Smooth muscle cell (in vitro differentiated cells): ENCODE measurements around the gene SLC37A2. TPM values are rescaled to one million over a fixed set of nuclear protein-coding genes. Genes with fewer than 3 reads are reported as not detected.
A peak's percentile ranks its signal among the peaks of the same experiment; 100 is the strongest.

Experiments used
- DNase-seq: peaks from one replicate; lab custom pipeline; 2025; ENCODE audit not compliant: unreplicated experiment; lab: John Stamatoyannopoulos, UW
- H2AFZ ChIP-seq: fragments of 200-600 bp; sonication (generic); 2 replicates; pipeline ENCODE4 v1.6.0; 2016; ENCODE audit warnings: antibody characterized with exemption, low read depth, mild to moderate bottlenecking
- H3F3A ChIP-seq: fragments of 200-600 bp; sonication (generic); 2 replicates; pipeline ENCODE4 v1.6.0; 2017; ENCODE audit warnings: antibody characterized with exemption, low read depth
- H3K27ac ChIP-seq: fragments of 200-600 bp; sonication (generic); 2 replicates; pipeline ENCODE4 v1.5.1; 2016; ENCODE audit warnings: low read depth, mild to moderate bottlenecking
- H3K27me3 ChIP-seq: fragments of 200-600 bp; sonication (generic); 2 replicates; pipeline ENCODE4 v1.6.1; 2016; ENCODE audit warnings: low read depth, mild to moderate bottlenecking
- H3K36me3 ChIP-seq: fragments of 200-600 bp; sonication (generic); 2 replicates; pipeline ENCODE4 v1.5.1; 2016; ENCODE audit warnings: low read depth
- H3K4me1 ChIP-seq: fragments of 200-600 bp; sonication (generic); 2 replicates; pipeline ENCODE4 v1.5.1; 2016; ENCODE audit warnings: low read depth
- H3K4me2 ChIP-seq: fragments of 200-600 bp; sonication (generic); 2 replicates; pipeline ENCODE4 v1.6.0; 2016; ENCODE audit warnings: mild to moderate bottlenecking
- H3K4me3 ChIP-seq: fragments of 200-600 bp; sonication (generic); 2 replicates; pipeline ENCODE4 v1.5.1; 2016; ENCODE audit warnings: mild to moderate bottlenecking
- H3K79me2 ChIP-seq: fragments of 200-600 bp; sonication (generic); 2 replicates; pipeline ENCODE4 v1.6.0; 2016; ENCODE audit warnings: low read depth, mild to moderate bottlenecking
- H3K9ac ChIP-seq: fragments of 200-600 bp; sonication (generic); 2 replicates; pipeline ENCODE4 v1.6.0; 2016; ENCODE audit warnings: low read depth
- H3K9me3 ChIP-seq: fragments of 200-600 bp; sonication (generic); replicated peaks from 2 replicates; pipeline ENCODE4 v1.5.1; 2016; ENCODE audit warnings: low read depth
- H4K20me1 ChIP-seq: fragments of 200-600 bp; sonication (generic); 2 replicates; pipeline ENCODE4 v1.6.0; 2016; ENCODE audit warnings: low read depth
- whole genome bisulfite sequencing: methylation state at CpG from one replicate; pipeline ENCODE4 v1.1.7; 2016; ENCODE audit warnings: low lambda C conversion rate; 5-methylcytosine and 5-hydroxymethylcytosine counted together
- polyA plus RNA-seq: library from polyadenylated mRNA; unstranded; fragments of >200 nt; fragmentation: Nextera tagmentation; extraction: Ambion mirVana; gene quantifications from 2 replicates; pipeline ENCODE4 v1.2.1, GENCODE V29; 2016
- total RNA-seq: library from RNA; depleted of rRNA; stranded (reverse); fragments of >200 nt; gene quantifications from 2 replicates; pipeline ENCODE4 v1.2.3, GENCODE V29; 2014
- TF ChIP-seq, protein P1 (sequence below): fragments of 200-600 bp; sonication (generic); IDR thresholded peaks from 2 replicates; pipeline ENCODE4 v1.5.1; 2017; ENCODE audit warnings: borderline replicate concordance, mild to moderate bottlenecking, antibody characterized with exemption; ENCODE audit not compliant: insufficient read depth, poor library complexity, severe bottlenecking

Gene SLC37A2
- total and polyA plus RNA-seq, 2 experiments from 2014 or later: 0.69 to 5.3 TPM

DNA sequence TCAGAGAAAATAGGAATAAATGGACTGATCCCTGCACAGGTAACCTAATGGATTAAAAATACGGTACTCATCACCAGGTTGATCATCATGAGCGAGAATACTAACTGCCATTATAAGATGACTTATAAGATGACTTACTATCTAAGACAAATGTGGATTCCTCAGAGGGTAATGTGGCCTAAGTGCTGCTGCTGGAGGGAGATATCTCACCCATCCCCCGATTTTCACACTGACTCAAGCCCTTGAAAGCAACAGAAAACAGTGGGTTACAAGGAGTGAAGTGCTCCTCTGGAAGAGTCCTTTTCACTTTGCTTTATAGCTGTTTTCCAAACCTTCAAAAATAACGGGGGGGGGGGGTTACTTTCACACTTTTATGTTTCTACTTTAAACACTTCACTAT, 47.4 kb downstream of the SLC37A2 start:
- H3K36me3 ChIP-seq: no peaks in the 10 kb centered on the region
- 49% methylated on average over 4 of the region's 4 CpGs for WGBS
- H3K9ac ChIP-seq: no peak overlapping the region
- no peaks in the 10 kb centered on the region for H3K9me3 ChIP-seq
- no peaks in the 10 kb centered on the region for H4K20me1 ChIP-seq
- peak overlapping the region; percentile 92 for H3K4me2 ChIP-seq
- TF ChIP-seq, protein P1, sequence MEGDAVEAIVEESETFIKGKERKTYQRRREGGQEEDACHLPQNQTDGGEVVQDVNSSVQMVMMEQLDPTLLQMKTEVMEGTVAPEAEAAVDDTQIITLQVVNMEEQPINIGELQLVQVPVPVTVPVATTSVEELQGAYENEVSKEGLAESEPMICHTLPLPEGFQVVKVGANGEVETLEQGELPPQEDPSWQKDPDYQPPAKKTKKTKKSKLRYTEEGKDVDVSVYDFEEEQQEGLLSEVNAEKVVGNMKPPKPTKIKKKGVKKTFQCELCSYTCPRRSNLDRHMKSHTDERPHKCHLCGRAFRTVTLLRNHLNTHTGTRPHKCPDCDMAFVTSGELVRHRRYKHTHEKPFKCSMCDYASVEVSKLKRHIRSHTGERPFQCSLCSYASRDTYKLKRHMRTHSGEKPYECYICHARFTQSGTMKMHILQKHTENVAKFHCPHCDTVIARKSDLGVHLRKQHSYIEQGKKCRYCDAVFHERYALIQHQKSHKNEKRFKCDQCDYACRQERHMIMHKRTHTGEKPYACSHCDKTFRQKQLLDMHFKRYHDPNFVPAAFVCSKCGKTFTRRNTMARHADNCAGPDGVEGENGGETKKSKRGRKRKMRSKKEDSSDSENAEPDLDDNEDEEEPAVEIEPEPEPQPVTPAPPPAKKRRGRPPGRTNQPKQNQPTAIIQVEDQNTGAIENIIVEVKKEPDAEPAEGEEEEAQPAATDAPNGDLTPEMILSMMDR: no peak
- no peaks in the 10 kb centered on the region for H3K27me3 ChIP-seq
- H3K79me2 ChIP-seq: peaks cover 14% of the 10 kb centered on the region
- peak overlapping the region; percentile 95 for H2AFZ ChIP-seq
- no peaks in the 10 kb centered on the region for H3F3A ChIP-seq
- H3K4me1 ChIP-seq: peaks cover 4% of the 10 kb centered on the region
- DNase-seq: no peak
- H3K27ac ChIP-seq: no peak overlapping the region
- H3K4me3 ChIP-seq: peak overlapping the region; percentile 74

DNA sequence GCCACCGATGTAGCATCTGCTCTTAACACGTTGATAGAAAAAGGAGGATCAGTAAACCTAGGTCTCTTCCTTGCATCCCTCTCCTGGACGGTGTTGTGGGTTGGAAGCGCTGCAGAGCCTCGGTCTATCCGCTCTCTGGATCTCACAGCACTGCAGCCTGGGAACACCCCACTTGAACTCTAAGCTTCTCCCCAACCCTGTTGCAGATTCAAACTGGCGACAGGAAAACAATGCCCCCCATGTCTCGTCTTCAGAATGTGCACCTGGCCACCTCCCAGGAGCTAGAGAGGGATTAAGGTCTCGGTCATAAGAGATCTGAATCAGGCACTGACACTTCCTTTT, 47.9 kb downstream of the SLC37A2 start:
- Histone ChIP-seq H2AFZ (peak overlapping the region; percentile 95), H3K9me3 (no peaks in the 10 kb centered on the region), H3K4me2 (peak overlapping the region; percentile 92), H3K9ac (peak overlapping the region; percentile 56), H3K36me3 (no peaks in the 10 kb centered on the region), H3K27me3 (no peaks in the 10 kb centered on the region), H3F3A (no peaks in the 10 kb centered on the region), H4K20me1 (no peaks in the 10 kb centered on the region), H3K4me1 (peaks cover 4% of the 10 kb centered on the region), H3K27ac (peak overlapping the region; percentile 14), H3K79me2 (peaks cover 9% of the 10 kb centered on the region), H3K4me3 (peak overlapping the region; percentile 74)
- TF ChIP-seq, protein P1: no peak
- no peak for DNase-seq
- WGBS: 1% methylated on average over 9 of the region's 9 CpGs

DNA sequence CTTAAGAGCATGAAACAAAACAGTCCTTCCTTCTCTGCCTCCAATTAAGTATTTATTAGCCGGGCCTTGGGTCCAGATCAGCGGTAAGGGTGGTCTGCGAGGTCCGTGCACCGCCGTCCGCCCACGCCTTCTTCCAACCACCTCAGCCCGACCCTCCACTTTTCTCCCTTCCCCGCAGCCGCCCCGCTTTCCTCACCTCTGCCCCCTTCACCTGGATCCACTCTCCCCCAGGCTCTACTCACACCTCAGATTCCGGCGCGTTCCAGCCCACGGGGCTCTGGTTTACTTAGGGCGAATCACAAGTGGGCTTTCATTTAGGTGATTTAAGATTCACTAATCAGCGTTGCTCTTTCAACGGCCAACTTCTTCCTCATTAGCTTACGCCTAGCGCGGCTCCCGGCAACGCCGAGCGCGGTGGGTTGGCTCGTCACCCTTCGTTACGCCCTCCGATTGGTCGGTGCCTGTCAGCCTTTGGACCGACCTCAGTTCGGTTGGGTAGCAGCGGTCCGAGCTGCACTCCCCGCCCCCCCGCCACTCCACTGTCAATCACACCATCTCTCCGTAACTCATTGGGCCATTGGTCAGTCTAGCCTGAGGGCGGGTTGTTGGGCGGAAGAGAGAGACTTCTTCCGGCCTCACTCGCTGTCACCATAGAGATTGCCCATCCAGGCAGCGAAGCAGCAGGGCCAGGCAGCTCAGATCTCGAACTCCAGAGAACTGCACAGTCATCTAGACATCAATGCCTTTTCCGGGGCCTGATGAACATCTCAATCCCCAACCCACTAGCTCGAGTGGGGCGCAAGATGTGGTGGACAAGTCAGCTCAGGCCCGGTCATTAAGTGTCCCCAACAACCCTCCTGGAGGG, 48.5 kb downstream of the SLC37A2 start, which contains the start of gene TMEM218:
Gene TMEM218, minus strand, starts transcription at position 284 of the 865 bp plus-strand sequence. CDS start 9,385 bp downstream, outside the sequence.
- peaks cover 9% of the 10 kb centered on the region for H3K79me2 ChIP-seq
- peak within 1 kb of the TSS; percentile 56 for H3K9ac ChIP-seq
- peak within 1 kb of the TSS; percentile 95 for H2AFZ ChIP-seq
- DNase-seq: peak; percentile 86
- H3K4me2 ChIP-seq: peak within 1 kb of the TSS; percentile 92
- TF ChIP-seq, protein P1: no peak
- H3K27ac ChIP-seq: peak within 1 kb of the TSS; percentile 14
- H3F3A ChIP-seq: no peaks in the 10 kb centered on the region
- H3K4me1 ChIP-seq: peaks cover 4% of the 10 kb centered on the region
- H3K4me3 ChIP-seq: peak within 1 kb of the TSS; percentile 74
- no peaks in the 10 kb centered on the region for H4K20me1 ChIP-seq
- H3K27me3 ChIP-seq: peaks cover 3% of the 10 kb centered on the region
- no peaks in the 10 kb centered on the region for H3K36me3 ChIP-seq
- WGBS: 7% methylated on average over 42 of the region's 49 CpGs
- H3K9me3 ChIP-seq: no peaks in the 10 kb centered on the region
